NT2/D1 (cell line): Measurements from ENCODE around the gene TRIP6.

Experiments
- SUZ12 ChIP-seq: IDR thresholded peaks from 2 replicates; pipeline ENCODE4 v1.6.1; 2011; ENCODE audit not compliant: insufficient read length, insufficient read depth; ENCODE audit errors: extremely low read depth
- YY1 ChIP-seq: IDR thresholded peaks from 2 replicates; pipeline ENCODE4 v1.6.1; 2011; ENCODE audit not compliant: insufficient read length, insufficient read depth
- ZNF274 ChIP-seq: IDR thresholded peaks from 2 replicates; pipeline ENCODE4 v1.6.1; 2011; ENCODE audit warnings: mild to moderate bottlenecking, low read depth, low read length

DNA sequence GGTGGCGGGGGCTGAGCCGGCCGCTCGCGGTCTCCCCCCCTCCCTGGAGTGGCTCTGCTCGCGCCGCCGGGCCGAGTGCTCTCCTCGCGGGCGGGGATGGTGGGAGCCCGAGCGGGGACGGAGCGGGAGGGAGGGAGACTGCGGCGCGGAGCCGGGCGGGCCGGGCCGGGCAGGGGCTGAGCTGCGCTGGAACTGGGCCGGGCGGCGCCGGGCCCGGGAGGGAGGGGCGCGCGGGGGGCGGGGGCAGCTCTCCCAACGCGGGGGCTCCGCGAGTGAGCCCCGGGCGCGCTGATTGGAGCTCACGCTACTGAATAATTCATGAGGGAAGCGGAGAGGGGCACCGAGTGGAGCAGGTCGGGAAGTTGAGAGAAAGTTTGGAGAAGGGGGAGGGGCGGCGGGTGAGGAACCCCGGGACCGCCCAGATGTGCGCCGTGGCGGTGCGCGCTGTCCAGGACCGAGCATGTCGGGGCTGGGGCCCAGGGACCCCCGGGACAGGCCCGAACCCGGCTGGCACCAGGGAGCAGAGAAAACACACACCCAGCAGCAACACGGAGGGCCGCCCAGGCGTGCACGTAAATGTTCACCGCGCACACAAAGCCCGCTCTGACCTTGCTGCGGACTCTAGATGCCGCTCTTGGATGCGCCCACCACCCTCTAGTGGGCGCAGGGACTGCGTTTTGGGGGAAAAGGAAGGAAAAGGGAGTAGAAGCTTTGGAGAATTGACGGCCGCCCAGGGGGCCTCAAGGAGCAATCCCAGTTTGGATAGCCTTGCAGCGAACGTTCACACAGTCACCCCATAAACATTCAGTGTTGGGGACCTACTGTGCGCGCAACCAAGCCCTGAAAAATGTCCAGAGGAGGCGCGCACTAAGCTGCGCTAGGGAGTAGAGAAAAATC lies 39.6 kb upstream of the TRIP6 start, which contains the start of gene EPHB4:
- no peak for TF ChIP-seq ZNF274
- no peak for TF ChIP-seq YY1
- TF ChIP-seq SUZ12: no peak
